K562 (cell line): Measurements from ENCODE around the gene CTXN1. TPM values are rescaled to one million over a fixed set of nuclear protein-coding genes. Genes with fewer than 3 reads are reported as not detected.

Source experiments
- ATAC-seq: fragments of 200-7000 bp; cut with Tn5 transposase; 3 replicates; pipeline ENCODE4 v1.9.1; 2020; ENCODE audit warnings: moderate library complexity
- BruUV-seq: library from RNA; stranded (reverse); fragments of 400-500 nt; replicated peaks from 2 replicates; lab custom pipeline; 2021; lab: Mats Ljungman, UMichigan
- CTCF ChIA-PET: fragments of 300-600 bp; formaldehyde crosslinking; extraction: SDS; loops from one replicate; lab custom pipeline; 2021; ENCODE audit warnings: low intra/inter-chr PET ratio; lab: Yijun Ruan, JAX
- POLR2A ChIA-PET: fragments of 300-600, 350-650 bp; sonication (Branson Sonifier 250); formaldehyde crosslinking; extraction: SDS; loops from one replicate; lab custom pipeline; 2021; ENCODE audit warnings: antibody characterized with exemption, inconsistent platforms; lab: Yijun Ruan, JAX
- DNase-seq, 4 experiments: peaks; one replicate each; pipeline versions ENCODE4 v3.0.0 to v3.0.0-alpha.2; 2011 to 2018; ENCODE audit warnings: low spot score in 3 of 4, mixed read lengths in 3 of 4; ENCODE audit errors: extremely low read depth in 1 of 4
- FAIRE-seq: peaks from 2 replicates; lab custom pipeline; 2011; peaks lifted over from hg19 to GRCh38; lab: Jason Lieb, UNC
- H2AFZ ChIP-seq: 2 replicates; pipeline ENCODE4 v1.6.0; 2011; ENCODE audit warnings: low read depth, low read length, control low read depth, inconsistent platforms
- H3K27ac ChIP-seq: fragments of 200-600 bp; 3 replicates; pipeline ENCODE4 v1.8.0; 2011; ENCODE audit warnings: low read depth, mild to moderate bottlenecking, control low read depth, inconsistent platforms, low read length, moderate library complexity, mixed read lengths; ENCODE audit errors: extremely low read depth
- H3K27me3 ChIP-seq, 2 experiments: fragments of 300-600 bp in 1 of 2; 2 replicates in 1 of 2; 3 replicates in 1 of 2; pipeline versions ENCODE4 v1.6.0 to v1.8.0; 2011; ENCODE audit warnings: inconsistent platforms in 2 of 2, low read length in 2 of 2, mild to moderate bottlenecking in 1 of 2, mixed read lengths in 1 of 2, moderate library complexity in 1 of 2; ENCODE audit not compliant: control insufficient read depth in 2 of 2, insufficient read depth in 2 of 2
- H3K36me3 ChIP-seq: fragments of 300-600 bp; 3 replicates; pipeline ENCODE4 v1.8.0; 2011; ENCODE audit warnings: mild to moderate bottlenecking, low read length, inconsistent platforms; ENCODE audit not compliant: control insufficient read depth, insufficient read depth
- H3K4me1 ChIP-seq, 2 experiments: fragments of 200-600 bp in 1 of 2; replicated peaks in 1 of 2; 2 replicates in 1 of 2; 3 replicates in 1 of 2; pipeline versions ENCODE4 v1.5.1 to v1.8.0; 2011; ENCODE audit warnings: inconsistent platforms in 2 of 2, low read length in 2 of 2, mild to moderate bottlenecking in 1 of 2, mixed read lengths in 1 of 2, moderate library complexity in 1 of 2; ENCODE audit not compliant: control insufficient read depth in 2 of 2, insufficient read depth in 2 of 2
- H3K4me2 ChIP-seq: 2 replicates; pipeline ENCODE4 v1.6.1; 2011; ENCODE audit warnings: low read length, control low read depth, inconsistent platforms, mixed read lengths; ENCODE audit not compliant: insufficient read depth
- H3K4me3 ChIP-seq: fragments of 200-600 bp; sonication (generic), shearing (Covaris generic); 2 replicates; pipeline ENCODE4 v1.5.1; 2016; ENCODE audit warnings: control low read depth, inconsistent platforms
- H3K79me2 ChIP-seq: fragments of 200-600 bp; 3 replicates; pipeline ENCODE4 v1.8.0; 2011; ENCODE audit warnings: low read length, inconsistent platforms; ENCODE audit not compliant: control insufficient read depth, insufficient read depth
- H3K9ac ChIP-seq, 2 experiments: 2 replicates each; pipeline versions ENCODE4 v1.6.0 to v1.6.1; 2011; ENCODE audit warnings: low read depth in 2 of 2, low read length in 2 of 2, control low read depth in 1 of 2, inconsistent platforms in 1 of 2, mild to moderate bottlenecking in 1 of 2, mixed read lengths in 1 of 2; ENCODE audit not compliant: insufficient read depth in 1 of 2
- H3K9me1 ChIP-seq: one replicate; pipeline ENCODE4 v1.6.0; 2011; ENCODE audit warnings: inconsistent platforms, mild to moderate bottlenecking, low read length, moderate library complexity; ENCODE audit not compliant: control insufficient read depth, insufficient read depth
- H3K9me3 ChIP-seq: replicated peaks from 2 replicates; pipeline ENCODE4 v1.5.1; 2011; ENCODE audit warnings: low read depth, low read length, inconsistent platforms; ENCODE audit not compliant: control insufficient read depth, insufficient read depth
- H4K20me1 ChIP-seq: replicated peaks from 2 replicates; pipeline ENCODE4 v1.6.1; 2011; ENCODE audit warnings: low read length, inconsistent platforms, mixed read lengths; ENCODE audit not compliant: control insufficient read depth, insufficient read depth
- KLF1 ChIP-seq: fragments of 450-650 bp; IDR thresholded peaks from 2 replicates; pipeline ENCODE4 v1.6.1; 2016; ENCODE audit warnings: missing genetic modification characterization, missing compliant biosample characterization
- POLR2G ChIP-seq: fragments of 200-400 bp; formaldehyde crosslinking; IDR thresholded peaks from 2 replicates; pipeline ENCODE4 v1.6.1; 2017; ENCODE audit warnings: low read depth, mild to moderate bottlenecking, antibody characterized with exemption, low read length, moderate library complexity
- ZKSCAN1 ChIP-seq: fragments of 150-350 bp; IDR thresholded peaks from 2 replicates; pipeline ENCODE4 v1.6.1; 2016; ENCODE audit warnings: low read depth, low read length
- WGBS: fragments of 100-300 bp; shearing (Covaris generic); methylation state at CpG from one replicate; pipeline ENCODE4 v1.1.6; 2016; ENCODE audit warnings: low coverage, mixed read lengths; ENCODE audit not compliant: insufficient coverage; ENCODE audit errors: missing lambda C conversion rate; 5-methylcytosine and 5-hydroxymethylcytosine counted together
- in situ Hi-C: fragments of 300-500 bp; cut with MboI; formaldehyde crosslinking; loops from 4 replicates; pipeline ENCODE4 v1.15.0; 2018; ENCODE audit warnings: inconsistent platforms, mixed read lengths
- intact Hi-C: fragments of 100-400 bp; cut with micrococcal nuclease; formaldehyde crosslinking; loops from 2 replicates; pipeline ENCODE4 v1.14.2; 2022
- polyA plus RNA-seq, 8 experiments: library from polyadenylated mRNA; depleted of rRNA in 4 of 8; stranded (reverse) in 5 of 8; unstranded in 3 of 8; fragments of >200 nt; fragmentation: Nextera tagmentation in 2 of 8; fragmentation: Illumina TruSeq in 1 of 8; extraction: Ambion mirVana in 2 of 8; extraction: Trizol in 1 of 8; gene quantifications; 2 replicates each; pipeline versions ENCODE4 v1.2.1 to v1.2.3, GENCODE V29; 2011 to 2014; ENCODE audit warnings: inconsistent platforms in 1 of 8, missing spikeins in 1 of 8
- total RNA-seq, 7 experiments: library from RNA; depleted of rRNA in 6 of 7; stranded (reverse); fragments of >200 nt in 6 of 7; fragmentation: Illumina TruSeq in 2 of 7; extraction: Trizol in 2 of 7; gene quantifications; 2 replicates each; pipeline versions ENCODE4 v1.2.1 to v1.2.3, GENCODE V29; 2011 to 2021; ENCODE audit warnings: low replicate concordance in 1 of 7

CTXN1 gene
- total and polyA plus RNA-seq, 9 of the 15 experiments (the other 6 are each of a cell fraction or from before 2014, with no cell fraction given): 0.15 to 37.4 (median 1.8) TPM; not detected in 2

DNA sequence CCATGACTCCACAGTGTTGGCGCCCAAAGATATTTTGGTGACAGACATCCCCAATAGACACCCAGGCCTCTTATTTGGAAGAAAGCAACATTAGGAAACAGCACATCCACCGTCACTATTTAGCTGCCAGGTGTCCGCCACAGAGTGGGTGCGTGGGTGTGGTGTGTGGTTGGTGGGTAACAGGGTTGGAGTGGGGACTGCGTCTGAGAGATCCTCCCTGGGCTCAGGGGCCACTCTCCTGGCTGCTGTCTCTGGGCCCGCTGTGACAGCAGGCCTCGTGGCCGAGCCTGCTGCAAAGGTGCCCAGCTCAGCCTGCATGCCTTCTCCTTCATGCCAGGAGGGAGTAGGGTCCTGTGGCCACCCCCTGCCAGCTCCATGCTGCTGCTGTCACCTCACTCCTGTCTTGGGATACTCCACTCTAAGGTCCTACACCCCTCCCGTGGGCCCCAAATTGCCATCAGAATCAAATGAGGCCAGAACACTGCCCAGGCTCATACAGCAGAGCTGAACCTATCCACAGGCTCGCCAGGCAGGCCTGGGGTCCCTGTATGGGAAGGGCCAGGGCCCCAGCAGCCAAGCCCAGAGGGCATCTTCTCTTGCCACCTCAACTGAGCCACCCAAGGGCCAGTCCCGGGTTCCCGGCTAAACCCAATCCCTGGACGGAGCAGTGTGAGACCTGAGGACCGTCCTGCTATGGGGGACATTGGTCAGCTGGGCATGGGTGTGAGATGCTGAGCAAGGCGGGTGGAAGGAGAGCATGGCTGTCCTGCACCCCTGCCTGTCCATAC is 42.3 kb upstream of the CTXN1 start:
- Histone ChIP-seq H4K20me1 (no peaks in the 10 kb centered on the region; the same call in 1 of the 2 replicates), H3K9me1 (no peaks in the 10 kb centered on the region), H3K9me3 (no peaks in the 10 kb centered on the region), H3K9ac (peak overlapping the region in 1 of 2 experiments; percentile 70; a peak in 2 of 4 replicates), H3K79me2 (no peaks in the 10 kb centered on the region), H3K27me3 (no peaks in the 10 kb centered on the region), H3K27ac (no peak overlapping the region), H2AFZ (no peak overlapping the region), H3K4me2 (no peak overlapping the region), H3K4me1 (peaks cover 0 to 4% of the 10 kb centered on the region in 2 experiments; a peak in 2 of 5 replicates), H3K36me3 (peaks cover 89% of the 10 kb centered on the region; the same call in 2 of the 3 replicates), H3K4me3 (no peak overlapping the region)
- 94% methylated on average over 15 of the region's 15 CpGs for WGBS
- ChIA-PET POLR2A (interaction anchor here (0.5 to 3.7 kb wide), 3 partner anchors 24 to 132 kb away, joined by 3 to 15 read pairs (median 6); partner anchors contain the start of gene TIMM44), CTCF (no interaction called here)
- FAIRE-seq (no peak), ATAC-seq (no peak), DNase-seq (no peak)
- intact Hi-C loops (no loop called here), in situ Hi-C loops (no loop called here)
- no TSS peak for BruUV-seq
- TF ChIP-seq ZKSCAN1 (no peak), POLR2G (peak; percentile 51; the same call in 1 of the 2 replicates), KLF1 (tag) (no peak)
